Prostate gland (tissue), 2 donors: ENCODE results near the gene COL16A1. TPM values are rescaled to one million over a fixed set of nuclear protein-coding genes. Genes with fewer than 3 reads are reported as not detected.
A peak's percentile ranks its signal among the peaks of the same experiment; 100 is the strongest.

ENCODE experiments used
- DNase-seq: peaks from one replicate; pipeline ENCODE4 v3.0.0-alpha.2; 2019; ENCODE audit warnings: low spot score
- H3K27ac ChIP-seq, 2 donors: fragments of 200-600 bp; sonication (generic); 2 replicates each; pipeline ENCODE4 v1.5.1; 2017 to 2019
- H3K27me3 ChIP-seq: fragments of 200-600 bp; sonication (generic); replicated peaks from 2 replicates; pipeline ENCODE4 v1.5.1; 2019; ENCODE audit not compliant: insufficient read depth
- H3K36me3 ChIP-seq, 2 donors: fragments of 200-600 bp; sonication (generic); 1 replicate in 1 of 2; 2 replicates in 1 of 2; pipeline versions ENCODE4 v1.5.1 to v1.8.1; 2017 to 2019
- H3K4me1 ChIP-seq: fragments of 200-600 bp; sonication (generic); replicated peaks from 2 replicates; pipeline ENCODE4 v1.5.1; 2019
- H3K4me3 ChIP-seq, 2 donors: fragments of 200-600 bp; sonication (generic); 2 replicates each; pipeline ENCODE4 v1.5.1; 2017 to 2019
- H3K9me3 ChIP-seq: fragments of 200-600 bp; sonication (generic); 2 replicates; pipeline ENCODE4 v1.5.1; 2017
- CTCF ChIP-seq, 4 experiments: fragments of 200-600 bp in 2 of 4; fragments of 450-650 bp in 2 of 4; sonication (generic) in 2 of 4; IDR thresholded peaks; 1 replicate in 3 of 4; 2 replicates in 1 of 4; pipeline ENCODE4 v1.5.1; 2016 to 2019; ENCODE audit warnings: antibody characterized with exemption in 4 of 4, mild to moderate bottlenecking in 2 of 4, moderate library complexity in 2 of 4
- POLR2A ChIP-seq: fragments of 450-650 bp; IDR thresholded peaks from one replicate; pipeline ENCODE4 v1.6.1; 2016; ENCODE audit warnings: antibody characterized with exemption, mild to moderate bottlenecking
- POLR2AphosphoS5 ChIP-seq: sonication (generic); formaldehyde crosslinking; IDR thresholded peaks from one replicate; pipeline ENCODE4 v1.6.1; 2017; ENCODE audit warnings: antibody characterized with exemption
- WGBS: methylation state at CpG from one replicate; pipeline ENCODE4 v1.1.5; 2018; 5-methylcytosine and 5-hydroxymethylcytosine counted together
- intact Hi-C: fragments of 100-400 bp; cut with DNase I; formaldehyde crosslinking; loops from one replicate; pipeline ENCODE4 v1.14.2; 2022
- total RNA-seq, 2 donors: library from RNA; depleted of rRNA; stranded (reverse); fragments of >200 nt; gene quantifications; one replicate each; pipeline ENCODE4 v1.1.0, GENCODE V29; 2016

Gene COL16A1
- total RNA-seq, 2 donors from 2014 or later: 45.3 to 89.4 TPM

GRCh38 chr1:31669433-31669785, 34.4 kb downstream of the COL16A1 start:
- TF ChIP-seq CTCF (IDR thresholded peaks at IDR 0.05): no peak
- TF ChIP-seq POLR2AphosphoS5: no peak
- no peak for TF ChIP-seq POLR2A
- no peak for DNase-seq
- no peaks in the 10 kb centered on the region for H3K27me3 ChIP-seq
- peaks cover 2% of the 10 kb centered on the region for H3K4me1 ChIP-seq
- H3K27ac ChIP-seq: peak overlapping the region; percentile 62 to 72
- H3K36me3 ChIP-seq: no peaks in the 10 kb centered on the region
- intact Hi-C loops: loop anchor here (5.0 kb wide), 1 partner anchor 403 kb away; the partner anchor contains the start of gene TMEM39B
- H3K4me3 ChIP-seq: no peak overlapping the region
- 38% methylated on average over 7 of the region's 7 CpGs for WGBS
- no peaks in the 10 kb centered on the region for H3K9me3 ChIP-seq

GRCh38 chr1:31668303-31668883, 35.4 kb downstream of the COL16A1 start:
- no peak overlapping the region for H3K4me3 ChIP-seq
- TF ChIP-seq POLR2A (no peak), CTCF (IDR thresholded peaks at IDR 0.05) (no peak), POLR2AphosphoS5 (no peak)
- H3K36me3 ChIP-seq: no peaks in the 10 kb centered on the region
- H3K9me3 ChIP-seq: no peaks in the 10 kb centered on the region
- H3K27ac ChIP-seq: peak overlapping the region in 1 of 2 donors; percentile 72
- no peak for DNase-seq
- intact Hi-C loops: loop anchor here (5.0 kb wide), 1 partner anchor 404 kb away; the partner anchor contains the start of gene TMEM39B
- 66% methylated on average over 11 of the region's 11 CpGs for WGBS
- H3K4me1 ChIP-seq: peaks cover 2% of the 10 kb centered on the region
- no peaks in the 10 kb centered on the region for H3K27me3 ChIP-seq

GRCh38 chr1:31667065-31667785, 36.6 kb downstream of the COL16A1 start:
- Histone ChIP-seq H3K4me3 (no peak overlapping the region), H3K4me1 (peaks cover 2% of the 10 kb centered on the region), H3K27ac (peak overlapping the region; percentile 21 to 45), H3K36me3 (no peaks in the 10 kb centered on the region), H3K27me3 (no peaks in the 10 kb centered on the region), H3K9me3 (no peaks in the 10 kb centered on the region)
- no peak for DNase-seq
- 72% methylated on average over 19 of the region's 19 CpGs for WGBS
- intact Hi-C loops: loop anchor here (5.0 kb wide), 1 partner anchor 405 kb away; the partner anchor contains the start of gene TMEM39B
- TF ChIP-seq POLR2A: no peak
- TF ChIP-seq CTCF (IDR thresholded peaks at IDR 0.05): no peak
- no peak for TF ChIP-seq POLR2AphosphoS5

GRCh38 chr1:31666263-31666963, 37.4 kb downstream of the COL16A1 start:
- peak overlapping the region; percentile 45 to 46 for H3K27ac ChIP-seq
- H3K27me3 ChIP-seq: no peaks in the 10 kb centered on the region
- TF ChIP-seq POLR2AphosphoS5: peak; percentile 13
- TF ChIP-seq CTCF (IDR thresholded peaks at IDR 0.05): peak in 2 of 4 experiments; percentile 18 to 20
- peak; percentile 55 for TF ChIP-seq POLR2A
- no peaks in the 10 kb centered on the region for H3K36me3 ChIP-seq
- WGBS: 35% methylated on average over 10 of the region's 10 CpGs
- H3K4me1 ChIP-seq: peaks cover 2% of the 10 kb centered on the region
- no peak overlapping the region for H3K4me3 ChIP-seq
- peak; percentile 43 for DNase-seq
- intact Hi-C loops: loop anchor here (5.0 kb wide), 1 partner anchor 406 kb away; the partner anchor contains the start of gene TMEM39B
- H3K9me3 ChIP-seq: no peaks in the 10 kb centered on the region
